Measurements from ENCODE around the gene DDX31.

DDX31 gene

DNA sequence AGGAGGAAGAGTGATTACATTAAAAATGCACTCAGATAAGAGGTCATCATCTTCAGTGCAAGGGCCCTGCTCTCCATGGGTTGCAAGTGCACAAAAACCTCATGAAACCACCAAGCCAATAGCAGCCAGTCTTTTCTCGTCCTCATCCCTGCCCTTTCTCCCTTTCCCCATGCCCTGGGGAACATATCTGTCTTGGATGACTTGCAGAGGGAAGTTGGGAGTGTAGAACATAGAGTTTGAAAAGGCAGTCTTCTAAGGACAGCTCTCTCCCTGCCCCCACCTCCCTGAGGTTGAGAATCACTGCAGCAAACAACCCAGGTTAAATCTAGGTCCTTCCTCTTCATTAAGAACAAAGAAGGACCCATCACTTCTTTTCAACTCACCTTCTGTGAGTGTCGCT is 22.0 kb downstream of the DDX31 start:
- TF ChIP-seq, protein P1, sequence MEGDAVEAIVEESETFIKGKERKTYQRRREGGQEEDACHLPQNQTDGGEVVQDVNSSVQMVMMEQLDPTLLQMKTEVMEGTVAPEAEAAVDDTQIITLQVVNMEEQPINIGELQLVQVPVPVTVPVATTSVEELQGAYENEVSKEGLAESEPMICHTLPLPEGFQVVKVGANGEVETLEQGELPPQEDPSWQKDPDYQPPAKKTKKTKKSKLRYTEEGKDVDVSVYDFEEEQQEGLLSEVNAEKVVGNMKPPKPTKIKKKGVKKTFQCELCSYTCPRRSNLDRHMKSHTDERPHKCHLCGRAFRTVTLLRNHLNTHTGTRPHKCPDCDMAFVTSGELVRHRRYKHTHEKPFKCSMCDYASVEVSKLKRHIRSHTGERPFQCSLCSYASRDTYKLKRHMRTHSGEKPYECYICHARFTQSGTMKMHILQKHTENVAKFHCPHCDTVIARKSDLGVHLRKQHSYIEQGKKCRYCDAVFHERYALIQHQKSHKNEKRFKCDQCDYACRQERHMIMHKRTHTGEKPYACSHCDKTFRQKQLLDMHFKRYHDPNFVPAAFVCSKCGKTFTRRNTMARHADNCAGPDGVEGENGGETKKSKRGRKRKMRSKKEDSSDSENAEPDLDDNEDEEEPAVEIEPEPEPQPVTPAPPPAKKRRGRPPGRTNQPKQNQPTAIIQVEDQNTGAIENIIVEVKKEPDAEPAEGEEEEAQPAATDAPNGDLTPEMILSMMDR (IDR thresholded peaks at IDR 0.05; ENCODE audit: insufficient read depth, low read length, poor library complexity, severe bottlenecking) = no peak
- peaks cover 32% of the 10 kb centered on the region for H3K36me3 ChIP-seq (ENCODE audit: control insufficient read depth, insufficient read depth, low read length)
- H3K4me3 ChIP-seq (replicated peaks; ENCODE audit: low read depth, low read length) = no peak overlapping the region
- no peak for DNase-seq (ENCODE audit: extremely low read depth, insufficient read length)
- H3K27me3 ChIP-seq (replicated peaks; ENCODE audit: control insufficient read depth, insufficient read depth, low read length) = no peaks in the 10 kb centered on the region

DNA sequence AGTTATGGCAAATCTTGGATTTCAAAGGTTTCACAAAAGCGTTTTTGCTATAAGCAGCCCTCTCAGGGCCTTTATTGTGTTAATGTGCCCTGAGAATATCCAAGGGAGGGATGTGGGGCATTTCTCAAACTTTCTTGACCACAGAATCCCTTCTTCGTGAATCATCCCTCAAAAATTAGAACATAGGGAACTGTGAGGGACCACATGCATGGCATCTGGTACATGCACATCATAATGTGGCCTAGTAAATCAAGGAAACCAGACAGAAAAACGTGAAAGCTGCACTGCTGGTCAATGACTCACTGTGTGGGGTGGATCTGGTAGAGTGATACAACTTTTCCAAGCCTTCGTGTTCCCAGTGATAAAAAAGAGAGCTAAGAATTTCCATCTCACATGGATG is 22.4 kb downstream of the DDX31 start:
- Histone ChIP-seq H3K36me3 (ENCODE audit: control insufficient read depth, insufficient read depth, low read length) (peaks cover 30% of the 10 kb centered on the region), H3K4me3 (replicated peaks; ENCODE audit: low read depth, low read length) (no peak overlapping the region), H3K27me3 (replicated peaks; ENCODE audit: control insufficient read depth, insufficient read depth, low read length) (no peaks in the 10 kb centered on the region)
- no peak for DNase-seq (ENCODE audit: extremely low read depth, insufficient read length)
- TF ChIP-seq, protein P1 (IDR thresholded peaks at IDR 0.05; ENCODE audit: insufficient read depth, low read length, poor library complexity, severe bottlenecking) = no peak

DNA sequence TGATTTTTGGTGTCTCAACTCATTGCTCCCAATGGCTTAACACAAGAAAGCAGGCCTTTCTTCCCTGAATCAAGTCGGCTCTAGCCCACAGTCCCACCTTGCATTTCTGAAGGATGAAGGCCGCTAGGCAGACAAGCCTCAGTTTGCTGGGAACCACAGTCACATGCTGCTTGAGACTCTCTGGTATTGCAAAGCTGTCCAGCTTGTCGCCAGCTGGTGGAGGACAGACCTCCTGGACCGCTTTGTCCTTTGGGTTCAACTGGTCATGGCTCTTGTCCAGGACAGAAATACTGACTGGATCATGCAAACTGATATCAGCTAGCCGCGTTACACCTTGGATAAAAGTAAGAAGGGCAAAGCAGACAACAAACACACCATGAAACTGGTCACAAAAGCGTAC is 23.1 kb downstream of the DDX31 start:
- DNase-seq (ENCODE audit: extremely low read depth, insufficient read length) = no peak
- H3K4me3 ChIP-seq (replicated peaks; ENCODE audit: low read depth, low read length) = no peak overlapping the region
- H3K27me3 ChIP-seq (replicated peaks; ENCODE audit: control insufficient read depth, insufficient read depth, low read length) = no peaks in the 10 kb centered on the region
- TF ChIP-seq, protein P1 (IDR thresholded peaks at IDR 0.05; ENCODE audit: insufficient read depth, low read length, poor library complexity, severe bottlenecking) = no peak
- H3K36me3 ChIP-seq (ENCODE audit: control insufficient read depth, insufficient read depth, low read length) = peaks cover 30% of the 10 kb centered on the region

DNA sequence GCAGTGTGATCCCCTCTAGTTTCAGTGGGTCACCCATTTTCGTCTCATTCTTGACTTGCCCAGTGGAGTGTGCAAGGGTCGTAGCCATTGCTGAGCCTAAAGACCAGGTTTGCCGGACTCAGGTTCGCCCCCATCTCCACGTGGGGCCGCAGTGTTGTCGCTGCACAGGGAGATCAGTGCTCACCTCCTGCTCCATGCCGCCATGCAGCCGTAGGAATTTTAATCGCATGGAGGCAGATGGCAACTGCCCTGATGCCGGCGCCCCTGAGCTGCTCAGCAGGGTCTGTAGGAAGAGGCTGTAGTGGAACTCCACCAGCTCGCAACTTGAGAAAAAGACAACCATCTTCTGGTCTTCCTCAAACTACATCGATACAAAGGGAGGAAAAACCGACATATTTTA is 24.1 kb downstream of the DDX31 start:
- DNase-seq (ENCODE audit: extremely low read depth, insufficient read length) = no peak
- TF ChIP-seq, protein P1 (IDR thresholded peaks at IDR 0.05; ENCODE audit: insufficient read depth, low read length, poor library complexity, severe bottlenecking) = no peak
- Histone ChIP-seq H3K4me3 (replicated peaks; ENCODE audit: low read depth, low read length) (no peak overlapping the region), H3K36me3 (ENCODE audit: control insufficient read depth, insufficient read depth, low read length) (peaks cover 33% of the 10 kb centered on the region), H3K27me3 (replicated peaks; ENCODE audit: control insufficient read depth, insufficient read depth, low read length) (no peaks in the 10 kb centered on the region)

DNA sequence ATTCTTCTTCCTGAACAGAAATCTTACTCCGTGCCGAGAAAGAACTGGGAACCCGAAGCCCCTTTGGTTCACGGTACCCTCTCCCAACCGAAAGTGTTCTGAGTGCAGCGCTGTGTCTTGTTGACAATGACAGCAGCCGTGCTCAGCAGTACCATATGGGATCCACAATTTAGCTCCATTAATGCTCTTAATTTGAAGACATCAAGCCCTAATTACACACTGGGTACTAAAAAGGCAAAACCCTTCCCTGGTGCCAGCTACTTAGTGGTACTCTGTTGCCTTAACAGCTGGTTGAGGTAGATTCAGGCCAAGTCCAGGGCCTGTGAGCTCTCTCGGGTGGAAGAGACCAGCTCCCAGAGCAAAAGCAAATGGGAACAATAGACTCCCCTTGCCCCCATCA is 24.5 kb downstream of the DDX31 start:
- DNase-seq (ENCODE audit: extremely low read depth, insufficient read length) = no peak

More for the DNA sequence above, 24.5 kb downstream of the DDX31 start:
- H3K36me3 ChIP-seq (ENCODE audit: control insufficient read depth, insufficient read depth, low read length) = peaks cover 31% of the 10 kb centered on the region
- TF ChIP-seq, protein P1 (IDR thresholded peaks at IDR 0.05; ENCODE audit: insufficient read depth, low read length, poor library complexity, severe bottlenecking) = no peak
- no peak overlapping the region for H3K4me3 ChIP-seq (replicated peaks; ENCODE audit: low read depth, low read length)
- no peaks in the 10 kb centered on the region for H3K27me3 ChIP-seq (replicated peaks; ENCODE audit: control insufficient read depth, insufficient read depth, low read length)

All from GM06990 (cell line).